Prostate gland (tissue), 2 donors: Measurements from ENCODE around the gene CNN3. TPM values are rescaled to one million over a fixed set of nuclear protein-coding genes. Genes with fewer than 3 reads are reported as not detected.

Source experiments
- DNase-seq: peaks from one replicate; pipeline ENCODE4 v3.0.0-alpha.2; 2019; ENCODE audit warnings: low spot score
- H3K27ac ChIP-seq, 2 donors: fragments of 200-600 bp; sonication (generic); 2 replicates each; pipeline ENCODE4 v1.5.1; 2017 to 2019
- H3K27me3 ChIP-seq: fragments of 200-600 bp; sonication (generic); replicated peaks from 2 replicates; pipeline ENCODE4 v1.5.1; 2019; ENCODE audit not compliant: insufficient read depth
- H3K36me3 ChIP-seq, 2 donors: fragments of 200-600 bp; sonication (generic); 1 replicate in 1 of 2; 2 replicates in 1 of 2; pipeline versions ENCODE4 v1.5.1 to v1.8.1; 2017 to 2019
- H3K4me1 ChIP-seq: fragments of 200-600 bp; sonication (generic); replicated peaks from 2 replicates; pipeline ENCODE4 v1.5.1; 2019
- H3K4me3 ChIP-seq, 2 donors: fragments of 200-600 bp; sonication (generic); 2 replicates each; pipeline ENCODE4 v1.5.1; 2017 to 2019
- H3K9me3 ChIP-seq: fragments of 200-600 bp; sonication (generic); 2 replicates; pipeline ENCODE4 v1.5.1; 2017
- CTCF ChIP-seq, 4 experiments: fragments of 200-600 bp in 2 of 4; fragments of 450-650 bp in 2 of 4; sonication (generic) in 2 of 4; IDR thresholded peaks; 1 replicate in 3 of 4; 2 replicates in 1 of 4; pipeline ENCODE4 v1.5.1; 2016 to 2019; ENCODE audit warnings: antibody characterized with exemption in 4 of 4, mild to moderate bottlenecking in 2 of 4, moderate library complexity in 2 of 4
- POLR2A ChIP-seq: fragments of 450-650 bp; IDR thresholded peaks from one replicate; pipeline ENCODE4 v1.6.1; 2016; ENCODE audit warnings: antibody characterized with exemption, mild to moderate bottlenecking
- POLR2AphosphoS5 ChIP-seq: sonication (generic); formaldehyde crosslinking; IDR thresholded peaks from one replicate; pipeline ENCODE4 v1.6.1; 2017; ENCODE audit warnings: antibody characterized with exemption
- WGBS: methylation state at CpG from one replicate; pipeline ENCODE4 v1.1.5; 2018; 5-methylcytosine and 5-hydroxymethylcytosine counted together
- intact Hi-C: fragments of 100-400 bp; cut with DNase I; formaldehyde crosslinking; loops from one replicate; pipeline ENCODE4 v1.14.2; 2022
- total RNA-seq, 2 donors: library from RNA; depleted of rRNA; stranded (reverse); fragments of >200 nt; gene quantifications; one replicate each; pipeline ENCODE4 v1.1.0, GENCODE V29; 2016

CNN3 gene
- total RNA-seq, 2 donors from 2014 or later: 136 to 180 TPM

- H3K27ac ChIP-seq: peak overlapping the region in 1 of 2 donors; percentile 32
- no peaks in the 10 kb centered on the region for H3K9me3 ChIP-seq
- intact Hi-C loops: no loop called here
- 48% methylated on average over 7 of the region's 7 CpGs for WGBS
- H3K4me1 ChIP-seq: no peaks in the 10 kb centered on the region
- TF ChIP-seq CTCF (IDR thresholded peaks at IDR 0.05) (no peak), POLR2AphosphoS5 (no peak), POLR2A (no peak)
- H3K36me3 ChIP-seq: no peaks in the 10 kb centered on the region
- no peak for DNase-seq
- no peaks in the 10 kb centered on the region for H3K27me3 ChIP-seq
- no peak overlapping the region for H3K4me3 ChIP-seq
Measured at GRCh38 chr1:94898491-94899385, 28.2 kb downstream of the CNN3 start.

GRCh38 chr1:94895518-94895917 lies 31.4 kb downstream of the CNN3 start:
- Histone ChIP-seq H3K27ac (no peak overlapping the region), H3K9me3 (no peaks in the 10 kb centered on the region), H3K4me3 (no peak overlapping the region), H3K4me1 (no peaks in the 10 kb centered on the region), H3K36me3 (no peaks in the 10 kb centered on the region), H3K27me3 (no peaks in the 10 kb centered on the region)
- WGBS: 100% methylated on average over 1 of the region's 1 CpG
- intact Hi-C loops: no loop called here
- DNase-seq: no peak
- no peak for TF ChIP-seq POLR2AphosphoS5
- no peak for TF ChIP-seq POLR2A
- TF ChIP-seq CTCF (IDR thresholded peaks at IDR 0.05): no peak

GRCh38 chr1:94894630-94895029 lies 32.3 kb downstream of the CNN3 start:
- 43% methylated on average over 4 of the region's 4 CpGs for WGBS
- intact Hi-C loops: no loop called here
- DNase-seq: no peak
- H3K27me3 ChIP-seq: no peaks in the 10 kb centered on the region
- H3K36me3 ChIP-seq: no peaks in the 10 kb centered on the region
- no peak overlapping the region for H3K4me3 ChIP-seq
- TF ChIP-seq CTCF (IDR thresholded peaks at IDR 0.05): no peak
- no peak for TF ChIP-seq POLR2AphosphoS5
- no peak for TF ChIP-seq POLR2A
- H3K4me1 ChIP-seq: no peaks in the 10 kb centered on the region
- no peak overlapping the region for H3K27ac ChIP-seq
- no peaks in the 10 kb centered on the region for H3K9me3 ChIP-seq

- Histone ChIP-seq H3K4me1 (no peaks in the 10 kb centered on the region), H3K27me3 (no peaks in the 10 kb centered on the region), H3K27ac (no peak overlapping the region), H3K4me3 (no peak overlapping the region), H3K36me3 (no peaks in the 10 kb centered on the region), H3K9me3 (no peaks in the 10 kb centered on the region)
- intact Hi-C loops: no loop called here
- no peak for DNase-seq
- no peak for TF ChIP-seq POLR2A
- no peak for TF ChIP-seq CTCF (IDR thresholded peaks at IDR 0.05)
- TF ChIP-seq POLR2AphosphoS5: no peak
- 97% methylated on average over 4 of the region's 4 CpGs for WGBS
Measured at GRCh38 chr1:94892604-94893254, 34.2 kb downstream of the CNN3 start.
